HG03045 (cell line): ENCODE data around the gene VANGL1.

Source experiments
- ATAC-seq: cut with Tn5 transposase; IDR thresholded peaks from one replicate; pipeline ENCODE4 v1.9.1; 2021; ENCODE audit warnings: mild to moderate bottlenecking, moderate library complexity; ENCODE audit not compliant: unreplicated experiment

The VANGL1 gene

GRCh38 chr1:115701090-115701489, 59.3 kb downstream of the VANGL1 start:
- ATAC-seq, result no peak

- no peak for ATAC-seq
Observed at GRCh38 chr1:115702959-115703358, 61.2 kb downstream of the VANGL1 start.

GRCh38 chr1:115705085-115705951, 63.5 kb downstream of the VANGL1 start:
- ATAC-seq, result no peak

- ATAC-seq, result no peak
Observed at GRCh38 chr1:115705963-115706362, 64.2 kb downstream of the VANGL1 start.

- ATAC-seq, result peak; percentile 50
Observed at GRCh38 chr1:115706587-115707425, 65.0 kb downstream of the VANGL1 start.

- ATAC-seq, result no peak
Observed at GRCh38 chr1:115710859-115711624, 69.3 kb downstream of the VANGL1 start.

GRCh38 chr1:115712911-115713609, 71.3 kb downstream of the VANGL1 start:
- no peak for ATAC-seq

- ATAC-seq, result no peak
Observed at GRCh38 chr1:115713906-115714305, 72.1 kb downstream of the VANGL1 start.

GRCh38 chr1:115714572-115715141, 72.9 kb downstream of the VANGL1 start:
- ATAC-seq, result no peak

GRCh38 chr1:115717541-115717940, 75.8 kb downstream of the VANGL1 start:
- ATAC-seq, result no peak

GRCh38 chr1:115718011-115718754, 76.4 kb downstream of the VANGL1 start:
- no peak for ATAC-seq

GRCh38 chr1:115719285-115719684, 77.5 kb downstream of the VANGL1 start:
- ATAC-seq, result no peak

GRCh38 chr1:115722221-115722620, 80.5 kb downstream of the VANGL1 start:
- no peak for ATAC-seq

GRCh38 chr1:115723756-115724155, 82.0 kb downstream of the VANGL1 start:
- ATAC-seq, result no peak

- ATAC-seq, result no peak
Observed at GRCh38 chr1:115725600-115725999, 83.8 kb downstream of the VANGL1 start.

- ATAC-seq, result no peak
Observed at GRCh38 chr1:115726161-115726560, 84.4 kb downstream of the VANGL1 start.

GRCh38 chr1:115726570-115726969, 84.8 kb downstream of the VANGL1 start:
- ATAC-seq, result no peak

- ATAC-seq, result no peak
Observed at GRCh38 chr1:115727706-115728249, 86.0 kb downstream of the VANGL1 start.

GRCh38 chr1:115728341-115728740, 86.6 kb downstream of the VANGL1 start:
- ATAC-seq, result no peak
